DND-41 (cell line): Measurements from ENCODE around the gene MANEAL.

Experiments
- ATAC-seq: fragments of 200-7000 bp; cut with Tn5 transposase; 3 replicates; pipeline ENCODE4 v1.9.1; 2021; ENCODE audit warnings: low read depth; ENCODE audit not compliant: insufficient read depth
- DNase-seq: peaks from one replicate; pipeline ENCODE4 v3.0.0-alpha.2; 2020
- H2AFZ ChIP-seq: 2 replicates; pipeline ENCODE4 v1.6.0; 2012; ENCODE audit warnings: low read depth, low read length
- H3K27ac ChIP-seq: 2 replicates; pipeline ENCODE4 v1.5.1; 2012; ENCODE audit warnings: low read length, inconsistent platforms
- H3K27me3 ChIP-seq: fragments of 200-600 bp; sonication (generic); 2 replicates; pipeline ENCODE4 v1.6.0; 2012; ENCODE audit warnings: low read length, mild to moderate bottlenecking, inconsistent platforms; ENCODE audit not compliant: insufficient read depth, poor library complexity
- H3K36me3 ChIP-seq: 2 replicates; pipeline ENCODE4 v1.5.1; 2012; ENCODE audit warnings: low read length, inconsistent platforms; ENCODE audit not compliant: insufficient read depth
- H3K4me1 ChIP-seq: 2 replicates; pipeline ENCODE4 v1.5.1; 2012; ENCODE audit warnings: mild to moderate bottlenecking, low read length; ENCODE audit not compliant: insufficient read depth
- H3K4me2 ChIP-seq: 2 replicates; pipeline ENCODE4 v1.6.0; 2012; ENCODE audit warnings: mild to moderate bottlenecking, moderate library complexity, low read length, inconsistent platforms; ENCODE audit not compliant: insufficient read depth
- H3K4me3 ChIP-seq, 2 experiments: fragments of 200-600 bp in 1 of 2; shearing (Covaris generic) in 1 of 2; 2 replicates each; pipeline ENCODE4 v1.5.1; 2012 to 2016; ENCODE audit warnings: inconsistent platforms in 2 of 2, low read length in 2 of 2, mild to moderate bottlenecking in 2 of 2, low read depth in 1 of 2, moderate library complexity in 1 of 2
- H3K79me2 ChIP-seq: 2 replicates; pipeline ENCODE4 v1.6.0; 2012; ENCODE audit warnings: low read length, inconsistent platforms; ENCODE audit not compliant: insufficient read depth
- H3K9ac ChIP-seq: 2 replicates; pipeline ENCODE4 v1.6.0; 2012; ENCODE audit warnings: low read depth, mild to moderate bottlenecking, inconsistent platforms, low read length, moderate library complexity
- H3K9me3 ChIP-seq: 2 replicates; pipeline ENCODE4 v1.5.1; 2012; ENCODE audit warnings: low read length, moderate library complexity, mild to moderate bottlenecking, inconsistent platforms; ENCODE audit not compliant: insufficient read depth, severe bottlenecking
- H4K20me1 ChIP-seq: 2 replicates; pipeline ENCODE4 v1.6.0; 2012; ENCODE audit warnings: low read length; ENCODE audit not compliant: insufficient read depth
- EZH2 ChIP-seq: IDR thresholded peaks from 3 replicates; pipeline ENCODE4 v1.6.1; 2012; ENCODE audit warnings: borderline replicate concordance, low read depth, mild to moderate bottlenecking, moderate library complexity, low read length, inconsistent platforms; ENCODE audit not compliant: severe bottlenecking
- TF ChIP-seq, protein P1 (sequence below): IDR thresholded peaks from 2 replicates; pipeline ENCODE4 v1.5.1; 2012; ENCODE audit warnings: borderline replicate concordance, low read length, moderate library complexity, mild to moderate bottlenecking; ENCODE audit not compliant: poor library complexity, severe bottlenecking; ENCODE audit errors: extremely low read depth

Gene MANEAL

DNA sequence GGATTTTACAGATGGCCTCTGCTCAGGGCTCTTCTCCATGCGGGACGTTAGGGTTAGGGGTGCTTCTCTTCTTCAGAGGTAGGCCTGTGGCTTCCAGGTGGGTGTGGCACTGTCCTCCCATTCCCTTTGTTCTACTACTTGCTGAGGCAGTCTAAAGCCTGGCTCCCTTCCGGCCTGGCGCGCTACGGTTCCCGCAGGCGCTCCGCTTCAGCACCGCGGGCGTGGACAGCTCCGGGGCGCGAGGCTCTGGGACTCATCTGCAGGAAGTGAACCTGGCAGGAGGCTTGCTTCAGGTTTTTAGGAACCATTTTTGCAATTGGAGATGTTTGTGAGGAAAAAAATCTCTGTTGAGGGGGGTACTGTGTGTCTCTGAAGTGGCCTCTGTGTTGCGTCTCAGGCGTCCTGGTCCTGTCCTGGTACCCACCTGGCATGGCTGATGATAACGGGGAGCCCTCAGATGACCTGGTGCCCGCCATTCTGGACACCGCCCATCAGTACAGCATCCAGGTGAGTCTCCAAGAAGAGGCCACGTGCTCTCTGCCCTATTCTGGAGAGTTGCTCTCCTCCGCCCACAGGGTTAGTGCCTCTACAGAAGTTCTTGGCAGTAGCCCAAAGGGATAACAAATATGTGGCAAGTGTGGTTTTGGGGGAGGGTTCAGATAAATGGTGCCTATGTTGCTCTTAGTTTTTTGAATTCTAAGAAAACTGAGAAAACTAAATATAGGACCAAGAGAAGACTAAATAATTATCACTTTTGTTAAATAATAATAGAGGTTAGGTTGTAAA lies 1.9 kb downstream of the MANEAL start:
- Histone ChIP-seq H3K27ac (peak overlapping the region; percentile 60; the same call in 1 of the 2 replicates), H4K20me1 (peaks cover 36% of the 10 kb centered on the region), H3K79me2 (peaks cover 36% of the 10 kb centered on the region), H3K4me1 (peaks cover 30% of the 10 kb centered on the region), H3K27me3 (no peaks in the 10 kb centered on the region), H3K4me2 (peak overlapping the region; percentile 99), H3K4me3 (peak overlapping the region; percentile 78 to 97; a peak in 3 of 4 replicates), H3K9me3 (no peaks in the 10 kb centered on the region), H3K9ac (peak overlapping the region; percentile 98), H3K36me3 (peaks cover 47% of the 10 kb centered on the region), H2AFZ (no peak overlapping the region)
- peak; percentile 30; the same call in 2 of the 3 replicates for ATAC-seq
- no peak for TF ChIP-seq EZH2
- TF ChIP-seq, protein P1, sequence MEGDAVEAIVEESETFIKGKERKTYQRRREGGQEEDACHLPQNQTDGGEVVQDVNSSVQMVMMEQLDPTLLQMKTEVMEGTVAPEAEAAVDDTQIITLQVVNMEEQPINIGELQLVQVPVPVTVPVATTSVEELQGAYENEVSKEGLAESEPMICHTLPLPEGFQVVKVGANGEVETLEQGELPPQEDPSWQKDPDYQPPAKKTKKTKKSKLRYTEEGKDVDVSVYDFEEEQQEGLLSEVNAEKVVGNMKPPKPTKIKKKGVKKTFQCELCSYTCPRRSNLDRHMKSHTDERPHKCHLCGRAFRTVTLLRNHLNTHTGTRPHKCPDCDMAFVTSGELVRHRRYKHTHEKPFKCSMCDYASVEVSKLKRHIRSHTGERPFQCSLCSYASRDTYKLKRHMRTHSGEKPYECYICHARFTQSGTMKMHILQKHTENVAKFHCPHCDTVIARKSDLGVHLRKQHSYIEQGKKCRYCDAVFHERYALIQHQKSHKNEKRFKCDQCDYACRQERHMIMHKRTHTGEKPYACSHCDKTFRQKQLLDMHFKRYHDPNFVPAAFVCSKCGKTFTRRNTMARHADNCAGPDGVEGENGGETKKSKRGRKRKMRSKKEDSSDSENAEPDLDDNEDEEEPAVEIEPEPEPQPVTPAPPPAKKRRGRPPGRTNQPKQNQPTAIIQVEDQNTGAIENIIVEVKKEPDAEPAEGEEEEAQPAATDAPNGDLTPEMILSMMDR: no peak
- DNase-seq: peak; percentile 66

DNA sequence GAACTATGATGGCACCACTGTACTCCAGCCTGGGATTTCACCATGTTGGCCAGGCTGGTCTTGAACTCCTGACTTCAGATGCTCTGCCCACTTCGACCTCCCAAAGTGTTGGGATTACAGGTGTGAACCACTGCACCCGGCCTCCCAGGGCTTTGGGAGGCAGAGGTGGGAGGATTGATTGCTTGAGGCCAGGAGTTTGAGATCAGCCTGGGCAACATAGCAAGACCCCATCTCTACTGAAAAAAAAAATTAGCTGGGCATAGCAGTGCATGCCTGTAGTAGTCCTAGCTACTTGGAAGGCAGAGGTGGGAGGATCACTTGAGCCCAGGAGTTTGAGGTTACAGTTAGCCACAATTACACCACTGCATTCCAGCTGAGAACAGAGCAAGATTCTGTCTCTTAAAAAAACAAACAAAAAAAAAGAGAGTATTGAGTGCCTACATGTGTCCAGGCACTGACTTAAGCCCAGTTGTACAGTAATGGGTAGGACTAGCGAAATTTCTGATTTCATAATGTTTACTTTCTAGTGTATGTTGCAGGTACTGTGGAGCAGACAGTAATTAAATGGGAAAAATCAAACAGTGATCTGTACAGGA lies 4.2 kb downstream of the MANEAL start:
- H3K27me3 ChIP-seq: no peaks in the 10 kb centered on the region
- no peak for ATAC-seq
- H3K79me2 ChIP-seq: peaks cover 47% of the 10 kb centered on the region
- H4K20me1 ChIP-seq: peaks cover 46% of the 10 kb centered on the region
- H3K27ac ChIP-seq: no peak overlapping the region
- no peak overlapping the region for H3K9ac ChIP-seq
- H3K9me3 ChIP-seq: no peaks in the 10 kb centered on the region
- H2AFZ ChIP-seq: no peak overlapping the region
- no peak overlapping the region for H3K4me2 ChIP-seq
- H3K4me1 ChIP-seq: peaks cover 28% of the 10 kb centered on the region
- DNase-seq: no peak
- TF ChIP-seq, protein P1: no peak
- no peak for TF ChIP-seq EZH2
- peaks cover 67% of the 10 kb centered on the region for H3K36me3 ChIP-seq
- no peak overlapping the region for H3K4me3 ChIP-seq

DNA sequence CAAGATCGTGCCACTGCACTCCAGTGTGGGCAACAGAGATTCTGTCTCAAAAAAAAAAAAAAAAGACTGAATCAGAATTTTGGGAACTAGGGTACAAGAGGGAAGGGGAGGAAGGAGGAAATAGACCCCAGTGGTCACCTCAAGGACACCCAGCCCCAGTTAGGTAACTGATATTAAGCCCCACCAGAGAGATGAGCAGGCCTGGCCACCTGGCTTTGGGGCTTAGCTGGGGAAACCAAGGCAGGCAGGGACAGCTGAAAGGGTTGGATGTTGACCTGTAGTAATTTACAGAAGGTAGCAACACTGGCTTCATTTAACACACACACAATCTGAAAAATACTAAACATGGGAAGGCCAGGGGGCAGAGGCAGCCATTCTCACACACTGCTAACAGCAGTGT lies 8.8 kb downstream of the MANEAL start:
- no peak overlapping the region for H2AFZ ChIP-seq
- ATAC-seq (no peak), DNase-seq (no peak)
- no peak overlapping the region for H3K4me2 ChIP-seq
- H3K9me3 ChIP-seq: no peaks in the 10 kb centered on the region
- H3K27me3 ChIP-seq: no peaks in the 10 kb centered on the region
- H3K27ac ChIP-seq: no peak overlapping the region
- TF ChIP-seq, protein P1: no peak
- TF ChIP-seq EZH2: no peak
- H3K9ac ChIP-seq: no peak overlapping the region
- H3K79me2 ChIP-seq: peaks cover 53% of the 10 kb centered on the region
- peaks cover 63% of the 10 kb centered on the region for H4K20me1 ChIP-seq
- peaks cover 97% of the 10 kb centered on the region for H3K36me3 ChIP-seq
- H3K4me3 ChIP-seq: no peak overlapping the region
- H3K4me1 ChIP-seq: peaks cover 30% of the 10 kb centered on the region
